Sigmoid colon (tissue), 7 donors: ENCODE measurements around the gene SLCO2B1. TPM values are rescaled to one million over a fixed set of nuclear protein-coding genes. Genes with fewer than 3 reads are reported as not detected.

Source experiments
- DNase-seq: peaks from one replicate; pipeline ENCODE4 v3.0.0-alpha.2; 2019
- H3K27ac ChIP-seq, 4 donors: fragments of 200-600 bp; sonication (generic); one replicate each; pipeline ENCODE4 v1.5.1; 2016 to 2019; ENCODE audit warnings: mild to moderate bottlenecking in 1 of 4
- H3K27me3 ChIP-seq, 3 donors: fragments of 200-600 bp; sonication (generic); one replicate each; pipeline ENCODE4 v1.5.1; 2019; ENCODE audit warnings: mild to moderate bottlenecking in 1 of 3
- H3K36me3 ChIP-seq, 4 donors: fragments of 200-600 bp; sonication (generic); one replicate each; pipeline ENCODE4 v1.5.1; 2016 to 2019
- H3K4me1 ChIP-seq, 4 donors: fragments of 200-600 bp; sonication (generic); one replicate each; pipeline ENCODE4 v1.5.1; 2017 to 2019
- H3K4me3 ChIP-seq, 4 donors: fragments of 200-600 bp; sonication (generic); one replicate each; pipeline ENCODE4 v1.5.1; 2017 to 2019; ENCODE audit warnings: mild to moderate bottlenecking in 2 of 4, moderate library complexity in 1 of 4
- H3K9me3 ChIP-seq, 4 donors: fragments of 200-600 bp in 3 of 4; sonication (generic) in 3 of 4; one replicate each; pipeline versions ENCODE4 v1.5.1 to v1.6.1; 2013 to 2019
- EP300 ChIP-seq, 4 donors: sonication (generic); formaldehyde crosslinking; IDR thresholded peaks; one replicate each; pipeline ENCODE4 v1.6.1; 2017; ENCODE audit warnings: antibody characterized with exemption in 4 of 4
- POLR2A ChIP-seq, 2 donors: fragments of 450-650 bp; IDR thresholded peaks; one replicate each; pipeline ENCODE4 v1.6.1; 2016; ENCODE audit warnings: antibody characterized with exemption in 2 of 2, mild to moderate bottlenecking in 2 of 2, moderate library complexity in 2 of 2
- POLR2AphosphoS5 ChIP-seq, 4 donors: sonication (generic); formaldehyde crosslinking; IDR thresholded peaks; one replicate each; pipeline ENCODE4 v1.6.1; 2017; ENCODE audit warnings: antibody characterized with exemption in 4 of 4
- WGBS, 2 donors: extraction: QIAGEN DNeasy Blood & Tissue Kit; methylation state at CpG; one replicate each; pipeline ENCODE4 v1.1.7; 2013; 5-methylcytosine and 5-hydroxymethylcytosine counted together
- intact Hi-C: fragments of 100-400 bp; cut with DNase I; formaldehyde crosslinking; loops from one replicate; pipeline ENCODE4 v1.15.1; 2023
- polyA plus RNA-seq, 3 donors: library from polyadenylated mRNA; stranded (reverse); fragments of 200-250 nt; gene quantifications; one replicate each; pipeline ENCODE4 v1.2.3, GENCODE V29; 2013
- total RNA-seq, 4 donors: library from RNA; depleted of rRNA; stranded (reverse); fragments of >200 nt; gene quantifications; one replicate each; pipeline ENCODE4 v1.1.0, GENCODE V29; 2016
- TF ChIP-seq, protein P1 (sequence below), 4 experiments: fragments of 450-650 bp in 3 of 4; fragments of 200-600 bp in 1 of 4; IDR thresholded peaks; one replicate each; pipeline ENCODE4 v1.5.1; 2016 to 2019; ENCODE audit warnings: antibody characterized with exemption in 4 of 4, mild to moderate bottlenecking in 3 of 4, moderate library complexity in 2 of 4
- donor health status: healthy with polysubstance abuse.
- donor health status: Bipolar disorder and iron deficiency.
- donor health status: healthy.

The SLCO2B1 gene
- total and polyA plus RNA-seq, 7 donors = 7.8 to 47.0 (median 29.2) TPM

DNA sequence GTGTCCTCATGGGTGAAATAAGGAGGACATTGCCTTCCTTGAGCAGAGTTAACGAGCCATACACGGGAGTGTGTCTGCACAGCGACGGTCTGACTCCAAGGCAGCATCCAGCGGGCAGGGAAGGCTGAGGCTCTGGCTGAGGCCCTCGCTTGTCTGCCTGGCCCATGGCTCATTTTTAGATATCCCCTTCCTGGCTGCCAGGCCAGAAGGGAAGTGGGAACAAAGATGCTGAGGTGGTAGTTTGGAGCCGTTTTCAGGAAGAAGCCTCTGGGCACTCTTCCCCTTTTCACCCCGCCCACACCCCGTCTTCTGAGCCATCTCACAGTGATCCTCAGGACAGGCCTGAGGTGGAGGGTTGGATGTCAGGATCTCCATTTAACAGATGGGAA is 3.0 kb upstream of the SLCO2B1 start:
- peak overlapping the region in 1 of 4 donors; percentile 24 for H3K27ac ChIP-seq
- peak; percentile 74 for DNase-seq
- no peaks in the 10 kb centered on the region for H3K27me3 ChIP-seq
- no peak overlapping the region for H3K4me3 ChIP-seq
- no peaks in the 10 kb centered on the region for H3K9me3 ChIP-seq
- intact Hi-C loops = no loop called here
- H3K4me1 ChIP-seq = no peaks in the 10 kb centered on the region
- no peaks in the 10 kb centered on the region for H3K36me3 ChIP-seq
- WGBS, 2 donors = 72 to 81% methylated on average over 9 of the region's 9 CpGs
- TF ChIP-seq POLR2AphosphoS5 (IDR thresholded peaks at IDR 0.05) (no peak), EP300 (IDR thresholded peaks at IDR 0.05) (no peak), POLR2A (IDR thresholded peaks at IDR 0.05) (no peak)
- TF ChIP-seq, protein P1, sequence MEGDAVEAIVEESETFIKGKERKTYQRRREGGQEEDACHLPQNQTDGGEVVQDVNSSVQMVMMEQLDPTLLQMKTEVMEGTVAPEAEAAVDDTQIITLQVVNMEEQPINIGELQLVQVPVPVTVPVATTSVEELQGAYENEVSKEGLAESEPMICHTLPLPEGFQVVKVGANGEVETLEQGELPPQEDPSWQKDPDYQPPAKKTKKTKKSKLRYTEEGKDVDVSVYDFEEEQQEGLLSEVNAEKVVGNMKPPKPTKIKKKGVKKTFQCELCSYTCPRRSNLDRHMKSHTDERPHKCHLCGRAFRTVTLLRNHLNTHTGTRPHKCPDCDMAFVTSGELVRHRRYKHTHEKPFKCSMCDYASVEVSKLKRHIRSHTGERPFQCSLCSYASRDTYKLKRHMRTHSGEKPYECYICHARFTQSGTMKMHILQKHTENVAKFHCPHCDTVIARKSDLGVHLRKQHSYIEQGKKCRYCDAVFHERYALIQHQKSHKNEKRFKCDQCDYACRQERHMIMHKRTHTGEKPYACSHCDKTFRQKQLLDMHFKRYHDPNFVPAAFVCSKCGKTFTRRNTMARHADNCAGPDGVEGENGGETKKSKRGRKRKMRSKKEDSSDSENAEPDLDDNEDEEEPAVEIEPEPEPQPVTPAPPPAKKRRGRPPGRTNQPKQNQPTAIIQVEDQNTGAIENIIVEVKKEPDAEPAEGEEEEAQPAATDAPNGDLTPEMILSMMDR (IDR thresholded peaks at IDR 0.05) = no peak

DNA sequence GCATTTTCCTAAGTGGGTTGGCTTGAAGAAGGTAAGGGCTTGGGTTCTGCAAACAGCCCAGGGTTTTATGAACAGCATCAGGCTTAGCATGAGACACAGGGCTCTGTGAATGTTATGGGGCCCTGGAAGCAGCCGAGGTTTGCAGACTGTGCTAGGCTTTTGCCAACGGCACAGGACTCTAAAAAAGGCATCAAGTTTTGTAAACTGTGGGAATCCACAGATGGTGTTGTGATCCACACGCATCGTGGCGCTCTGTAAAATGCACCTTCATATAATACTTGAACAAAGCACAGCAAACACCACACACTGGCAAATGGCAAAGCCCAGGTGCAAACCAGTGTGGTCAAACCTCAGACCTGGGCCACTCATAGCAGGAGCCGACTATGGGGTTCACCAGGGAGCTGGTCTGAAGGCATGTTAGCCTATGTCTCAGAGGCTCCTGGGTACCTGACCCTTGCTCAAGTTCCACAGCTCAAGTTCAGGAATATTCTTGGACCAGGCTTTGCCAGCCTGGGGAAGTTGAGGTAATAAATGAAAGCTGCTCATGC is 2.4 kb upstream of the SLCO2B1 start:
- TF ChIP-seq POLR2AphosphoS5 (IDR thresholded peaks at IDR 0.05) (no peak), EP300 (IDR thresholded peaks at IDR 0.05) (no peak), POLR2A (IDR thresholded peaks at IDR 0.05) (no peak)
- TF ChIP-seq, protein P1 (IDR thresholded peaks at IDR 0.05) = no peak
- Histone ChIP-seq H3K4me3 (no peak overlapping the region), H3K27me3 (no peaks in the 10 kb centered on the region), H3K9me3 (no peaks in the 10 kb centered on the region), H3K36me3 (no peaks in the 10 kb centered on the region), H3K27ac (no peak overlapping the region), H3K4me1 (no peaks in the 10 kb centered on the region)
- WGBS, 2 donors = 80 to 84% methylated on average over 6 of the region's 6 CpGs
- peak; percentile 19 for DNase-seq
- intact Hi-C loops = no loop called here

DNA sequence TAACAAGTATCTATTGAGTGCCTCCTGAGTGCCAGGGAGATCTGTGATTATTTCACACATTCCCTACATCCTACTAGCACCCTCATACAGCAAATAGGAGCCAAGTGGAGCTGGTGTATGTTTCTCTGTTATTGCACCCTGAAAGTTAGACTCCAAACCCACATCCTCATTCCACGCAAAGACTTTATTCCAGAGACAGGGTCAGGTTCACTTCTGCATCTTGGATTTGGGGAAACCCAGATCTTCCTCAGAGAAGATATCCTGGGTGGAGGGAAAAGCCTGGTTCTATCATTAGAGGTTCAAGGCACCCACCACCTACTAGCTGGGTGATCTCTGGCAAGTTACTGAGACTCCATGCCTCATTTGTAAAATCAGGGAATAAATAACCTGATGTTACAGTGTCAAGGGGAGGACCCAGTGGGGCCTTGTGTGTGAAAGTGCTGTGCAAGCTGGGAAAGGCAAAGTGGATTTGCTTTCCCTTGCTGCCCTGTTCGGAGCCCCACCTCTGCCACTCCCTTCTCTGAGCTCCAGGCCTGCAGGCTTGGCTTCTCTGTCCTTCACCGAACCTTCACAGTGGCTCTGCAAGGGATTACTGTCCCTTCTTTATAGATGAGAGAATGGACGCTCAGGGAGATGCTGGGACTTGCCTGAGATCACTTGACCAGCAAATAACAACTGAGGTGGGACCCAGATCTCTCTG is 991 bp upstream of the SLCO2B1 start:
- Histone ChIP-seq H3K27me3 (no peaks in the 10 kb centered on the region), H3K27ac (no peak overlapping the region), H3K36me3 (no peaks in the 10 kb centered on the region), H3K4me3 (no peak overlapping the region), H3K4me1 (no peaks in the 10 kb centered on the region), H3K9me3 (no peaks in the 10 kb centered on the region)
- DNase-seq = no peak
- WGBS, 2 donors = 29 to 71% methylated on average over 4 of the region's 4 CpGs
- TF ChIP-seq POLR2A (IDR thresholded peaks at IDR 0.05) (no peak), POLR2AphosphoS5 (IDR thresholded peaks at IDR 0.05) (no peak), EP300 (IDR thresholded peaks at IDR 0.05) (no peak)
- TF ChIP-seq, protein P1 (IDR thresholded peaks at IDR 0.05) = no peak
- intact Hi-C loops = no loop called here

DNA sequence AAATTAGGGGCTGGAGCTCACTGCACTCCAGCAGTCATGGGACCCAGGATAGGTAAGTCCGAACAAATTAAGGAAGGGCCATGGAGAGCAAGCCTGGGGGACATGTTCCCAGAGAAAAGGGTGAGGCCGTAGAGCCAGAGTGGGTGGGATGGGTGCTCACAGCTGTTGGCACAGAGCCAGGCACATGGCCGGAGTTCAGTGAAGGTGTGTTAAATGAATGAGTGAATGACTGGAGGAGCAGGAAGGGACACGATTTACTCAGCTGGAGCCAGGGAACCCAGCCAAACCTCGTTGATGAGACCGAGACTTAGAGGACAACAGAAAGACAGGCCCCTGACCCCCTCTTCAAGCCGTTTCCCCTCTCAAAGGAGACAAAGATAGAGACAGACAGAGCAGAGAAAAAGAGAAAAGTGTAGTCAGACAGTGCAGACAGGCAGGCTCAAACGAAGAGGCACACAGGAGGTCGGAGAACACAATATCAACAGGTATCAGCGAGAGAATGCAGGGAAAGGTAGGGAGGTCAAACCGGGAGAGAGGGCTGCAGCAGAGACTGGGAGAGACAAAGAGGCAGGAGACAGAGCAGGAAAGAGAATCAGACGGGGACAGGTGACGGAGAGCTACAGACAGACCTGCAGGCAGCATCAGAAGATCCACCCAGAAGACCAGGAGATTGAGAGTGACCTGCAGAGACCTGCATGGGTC is 590 bp downstream of the SLCO2B1 start:
- TF ChIP-seq EP300 (IDR thresholded peaks at IDR 0.05) = no peak
- TF ChIP-seq, protein P1 (IDR thresholded peaks at IDR 0.05) = no peak
- TF ChIP-seq POLR2A (IDR thresholded peaks at IDR 0.05) = no peak
- TF ChIP-seq POLR2AphosphoS5 (IDR thresholded peaks at IDR 0.05) = no peak
- no peaks in the 10 kb centered on the region for H3K36me3 ChIP-seq
- H3K27me3 ChIP-seq = no peaks in the 10 kb centered on the region
- no peaks in the 10 kb centered on the region for H3K4me1 ChIP-seq
- intact Hi-C loops = no loop called here
- H3K9me3 ChIP-seq = no peaks in the 10 kb centered on the region
- no peak for DNase-seq
- WGBS, 2 donors = 10 to 54% methylated on average over 13 of the region's 13 CpGs
- peak overlapping the region in 3 of 4 donors; percentile 17 to 37 (median 30) for H3K4me3 ChIP-seq
- peak overlapping the region in 1 of 4 donors; percentile 44 for H3K27ac ChIP-seq
